NCI-H1694 treated with DMSO at 0.1 percent for 48 hours (cell line): Measurements from ENCODE around the gene FRRS1L.

Source experiments
- DNase-seq: peaks from one replicate; lab custom pipeline; 2025; lab: John Stamatoyannopoulos, UW

Gene FRRS1L

DNA sequence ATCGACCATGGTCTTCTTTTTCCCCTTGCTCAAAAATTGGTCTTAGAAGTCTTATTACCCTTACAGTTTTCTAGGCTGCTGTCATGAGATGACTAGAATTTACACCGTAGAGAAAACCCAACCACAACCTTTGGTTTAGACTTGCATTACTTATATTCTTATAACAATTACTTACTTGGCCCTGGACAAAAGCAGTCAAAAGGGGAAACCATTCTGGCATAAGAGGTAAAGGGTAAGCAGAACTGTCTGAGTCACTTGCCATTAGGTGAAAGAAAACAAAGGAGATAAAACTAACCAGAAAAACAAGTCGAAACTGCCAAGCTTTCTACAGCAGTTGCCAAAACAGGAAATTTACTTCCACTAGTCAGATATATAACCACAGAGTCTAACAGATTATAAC, 65.2 kb downstream of the FRRS1L start:
- DNase-seq = no peak

GRCh38 chr9:109101202-109101595, 65.8 kb downstream of the FRRS1L start:
- DNase-seq = no peak

- no peak for DNase-seq
These were observed 66.4 kb downstream of the FRRS1L start for GRCh38 chr9:109100543-109101201.

- no peak for DNase-seq
These were observed 68.1 kb downstream of the FRRS1L start for GRCh38 chr9:109098960-109099308.

DNA sequence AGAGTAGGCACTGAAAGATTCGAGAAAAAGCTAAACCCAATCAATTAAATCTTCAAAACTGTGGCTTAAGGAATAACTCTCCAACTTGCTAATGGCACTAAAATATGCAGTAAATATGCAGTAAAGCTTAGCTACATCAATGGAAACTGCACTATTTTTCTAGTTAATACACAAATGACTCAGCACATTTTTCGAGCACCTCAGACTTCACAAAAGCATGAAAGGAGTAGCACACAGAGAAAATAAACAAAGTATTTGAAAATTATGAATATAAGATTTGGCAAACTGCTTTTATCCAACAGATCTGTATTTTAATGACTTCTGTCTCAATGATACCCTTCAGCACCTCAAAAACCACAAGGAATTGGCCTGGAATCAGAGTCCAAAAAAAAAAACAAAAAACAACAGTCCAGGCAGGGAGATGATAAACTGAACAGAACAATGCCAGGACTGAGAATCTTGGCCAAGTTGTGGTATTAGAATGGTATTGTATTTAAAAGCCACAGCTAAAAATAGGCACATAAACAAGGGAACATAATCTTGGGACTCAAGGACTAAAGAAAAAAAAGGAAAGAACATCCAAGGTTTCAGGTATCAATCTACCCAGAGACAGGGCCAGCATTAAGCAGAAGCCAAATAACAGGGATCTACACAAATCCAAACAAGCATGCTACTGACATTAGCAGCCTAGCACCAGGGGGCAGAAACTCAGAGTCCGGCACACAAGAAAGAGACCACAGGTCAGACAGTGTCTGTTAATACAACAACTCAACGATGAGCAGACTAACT, 68.7 kb downstream of the FRRS1L start:
- DNase-seq = no peak

GRCh38 chr9:109097146-109097545, 69.9 kb downstream of the FRRS1L start:
- no peak for DNase-seq

GRCh38 chr9:109095321-109095720, 71.7 kb downstream of the FRRS1L start:
- no peak for DNase-seq

DNA sequence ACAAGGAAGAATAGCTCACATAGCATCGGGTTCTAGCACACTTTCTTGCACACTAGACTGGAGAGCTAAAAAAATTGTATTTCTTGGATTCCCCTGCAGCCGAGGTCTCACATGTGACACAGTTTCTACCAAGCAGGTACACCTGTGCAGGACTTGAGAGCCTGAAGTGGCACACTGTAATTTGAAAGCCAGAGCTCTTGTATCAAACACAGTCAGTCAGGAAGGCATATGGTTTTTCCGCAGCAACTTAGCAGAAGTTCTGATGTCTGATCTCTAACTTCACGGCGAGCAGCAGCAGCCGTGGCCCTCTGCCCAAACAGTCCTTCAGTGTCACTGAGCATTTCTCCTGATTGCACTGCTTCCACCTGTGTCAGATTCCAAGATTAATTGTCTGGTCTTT, 72.8 kb downstream of the FRRS1L start:
- DNase-seq = no peak

DNA sequence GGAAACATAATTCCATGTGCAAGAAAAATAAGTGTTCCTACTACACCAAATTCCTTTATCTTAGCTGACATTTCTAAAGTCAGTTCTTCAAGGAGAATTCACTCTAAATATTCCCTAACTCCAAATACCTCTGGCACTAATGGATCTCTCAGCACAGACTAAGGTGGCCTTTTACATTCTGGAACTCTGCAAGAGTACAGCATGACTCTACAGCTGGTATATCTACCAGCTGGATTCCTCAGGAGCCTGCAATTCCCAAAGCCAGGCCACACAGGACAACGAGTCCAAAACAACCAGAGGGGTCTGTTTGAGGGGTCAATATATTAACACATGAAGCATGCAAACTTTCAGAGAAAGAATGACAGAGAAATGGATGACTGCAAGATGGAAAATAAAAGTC, 74.5 kb downstream of the FRRS1L start:
- DNase-seq = no peak

DNA sequence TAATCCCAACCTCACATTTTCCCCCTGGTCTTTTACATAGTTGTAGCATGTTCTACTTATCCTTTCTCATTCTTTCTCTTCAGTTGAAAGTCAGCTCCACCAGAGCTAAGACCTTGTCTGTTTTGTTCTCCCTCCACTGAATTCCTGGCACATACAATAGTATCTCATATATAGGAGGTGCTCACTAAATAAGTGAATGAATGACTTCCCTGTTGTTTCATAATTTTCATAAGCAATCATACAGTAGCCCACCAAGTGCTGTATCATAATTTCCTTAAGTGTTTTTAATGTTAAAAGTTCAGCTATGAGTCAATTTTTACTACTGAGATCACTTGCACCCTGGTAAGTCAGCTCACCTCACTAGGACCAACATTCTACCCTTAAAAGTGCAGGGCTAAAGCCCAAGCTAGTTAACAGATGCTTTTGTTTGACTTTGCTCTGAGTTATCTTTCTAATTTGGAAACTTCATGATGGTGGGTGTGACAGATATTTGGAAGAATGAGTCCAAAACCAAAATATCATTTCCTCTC, 74.9 kb downstream of the FRRS1L start:
- DNase-seq = no peak

- DNase-seq = no peak
These were observed 78.8 kb downstream of the FRRS1L start for GRCh38 chr9:109088221-109088620.

GRCh38 chr9:109087795-109088194, 79.3 kb downstream of the FRRS1L start:
- no peak for DNase-seq

- DNase-seq = no peak
These were observed 80.8 kb downstream of the FRRS1L start for GRCh38 chr9:109086221-109086620.

GRCh38 chr9:109085510-109085909, 81.5 kb downstream of the FRRS1L start:
- no peak for DNase-seq

DNA sequence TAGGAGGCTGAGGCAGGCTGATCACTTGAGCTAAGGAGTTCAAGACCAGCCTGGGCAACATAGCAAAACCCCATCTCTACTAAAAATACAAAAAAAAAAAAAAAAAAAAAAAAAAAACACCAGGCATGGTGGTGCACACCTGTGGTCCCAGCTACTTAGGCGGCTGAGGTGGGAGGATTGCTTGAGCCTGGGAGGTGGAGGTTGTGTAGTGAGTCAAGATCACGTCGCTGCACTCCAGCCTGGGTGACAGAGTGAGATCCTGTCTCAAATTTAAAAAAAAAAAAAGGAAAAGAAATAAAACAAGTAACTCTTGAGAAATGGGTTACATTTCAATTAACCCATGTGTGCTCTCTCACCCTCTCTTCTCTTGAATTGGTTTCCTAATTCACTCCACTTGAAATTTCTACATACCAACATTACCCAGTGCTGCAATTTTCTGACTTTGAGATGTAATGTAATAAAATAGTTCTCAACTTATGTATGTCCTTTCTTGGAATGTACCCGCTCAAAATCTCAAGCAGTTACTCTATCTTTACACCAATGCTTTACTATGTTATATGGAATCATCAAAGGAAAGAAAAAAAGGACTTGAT, 83.1 kb downstream of the FRRS1L start:
- DNase-seq = no peak

DNA sequence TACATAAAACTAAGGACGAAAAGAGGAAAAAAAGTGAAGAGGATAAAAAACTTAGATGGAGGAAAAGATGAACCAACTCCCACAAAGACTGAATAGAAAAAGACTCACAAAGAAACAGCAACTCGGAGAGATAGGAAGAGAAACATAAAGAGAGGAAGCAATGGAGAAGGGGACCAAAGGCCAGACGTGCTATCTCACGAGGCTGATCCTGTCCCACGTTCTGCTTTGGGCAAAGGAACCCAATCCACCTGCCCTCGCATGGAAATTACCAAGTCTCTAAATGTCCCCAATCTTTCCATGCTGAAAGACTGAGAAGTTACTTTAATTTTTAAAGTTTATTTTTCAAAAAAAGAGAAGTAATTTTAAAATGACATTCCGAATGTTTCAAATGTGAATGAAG, 83.9 kb downstream of the FRRS1L start:
- no peak for DNase-seq

DNA sequence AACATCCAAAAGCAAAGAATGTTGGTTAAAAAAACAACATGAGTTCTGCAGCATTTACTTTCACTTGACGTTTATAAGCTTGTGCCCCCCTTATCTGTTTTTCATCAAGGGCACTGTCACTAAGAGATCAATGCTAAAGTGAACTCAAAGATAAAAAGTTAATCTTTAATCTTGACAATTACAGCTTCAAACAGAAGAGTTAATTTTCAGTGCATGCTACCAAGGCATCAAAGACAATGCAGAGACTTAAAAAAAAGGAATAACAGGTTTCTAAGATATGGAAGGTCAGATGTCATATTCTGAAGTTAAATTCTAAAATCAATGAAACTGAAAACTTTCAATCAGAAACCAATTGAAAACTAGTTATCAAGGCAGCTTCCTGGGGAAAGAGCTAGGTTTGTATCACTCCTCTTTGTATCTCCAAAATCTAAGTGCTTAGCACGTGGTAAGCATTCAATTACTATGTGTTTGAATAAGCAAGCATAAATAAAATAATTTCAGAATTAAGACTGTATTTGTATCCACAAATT, 84.9 kb downstream of the FRRS1L start:
- DNase-seq = no peak
